Mucosa of rectum (tissue), 2 donors: ENCODE data around the gene UBP1.
"Not testable (repeated sequence)": the region's sequence is repeated elsewhere in the genome, so short reads cannot be mapped to it uniquely, and the experiment has no call there.

Experiments used
- H3K27ac ChIP-seq, 2 donors: one replicate each; pipeline ENCODE4 v1.7.0; 2013; ENCODE audit warnings: inconsistent platforms in 2 of 2, low read depth in 2 of 2, low read length in 2 of 2
- H3K27me3 ChIP-seq, 2 donors: one replicate each; pipeline ENCODE4 v1.7.0; 2013; ENCODE audit warnings: low read length in 2 of 2; ENCODE audit not compliant: control insufficient read depth in 2 of 2, insufficient read depth in 2 of 2
- H3K36me3 ChIP-seq, 2 donors: one replicate each; pipeline ENCODE4 v1.7.0; 2013; ENCODE audit warnings: low read length in 2 of 2; ENCODE audit not compliant: control insufficient read depth in 2 of 2, insufficient read depth in 2 of 2
- H3K4me1 ChIP-seq, 2 donors: one replicate each; pipeline ENCODE4 v1.7.0; 2013; ENCODE audit warnings: low read length in 2 of 2, mild to moderate bottlenecking in 1 of 2; ENCODE audit not compliant: control insufficient read depth in 2 of 2, insufficient read depth in 2 of 2
- H3K4me3 ChIP-seq, 2 donors: one replicate each; pipeline ENCODE4 v1.7.0; 2013; ENCODE audit warnings: low read length in 2 of 2
- H3K9ac ChIP-seq, 2 donors: one replicate each; pipeline ENCODE4 v1.7.0; 2013; ENCODE audit warnings: low read length in 2 of 2, low read depth in 1 of 2, mild to moderate bottlenecking in 1 of 2
- H3K9me3 ChIP-seq, 2 donors: one replicate each; pipeline ENCODE4 v1.7.0; 2013; ENCODE audit warnings: low read length in 2 of 2; ENCODE audit not compliant: control insufficient read depth in 2 of 2
- donor health status: healthy.
- donor health status: Normal muscosa, but diverticular disease.

The UBP1 gene

DNA sequence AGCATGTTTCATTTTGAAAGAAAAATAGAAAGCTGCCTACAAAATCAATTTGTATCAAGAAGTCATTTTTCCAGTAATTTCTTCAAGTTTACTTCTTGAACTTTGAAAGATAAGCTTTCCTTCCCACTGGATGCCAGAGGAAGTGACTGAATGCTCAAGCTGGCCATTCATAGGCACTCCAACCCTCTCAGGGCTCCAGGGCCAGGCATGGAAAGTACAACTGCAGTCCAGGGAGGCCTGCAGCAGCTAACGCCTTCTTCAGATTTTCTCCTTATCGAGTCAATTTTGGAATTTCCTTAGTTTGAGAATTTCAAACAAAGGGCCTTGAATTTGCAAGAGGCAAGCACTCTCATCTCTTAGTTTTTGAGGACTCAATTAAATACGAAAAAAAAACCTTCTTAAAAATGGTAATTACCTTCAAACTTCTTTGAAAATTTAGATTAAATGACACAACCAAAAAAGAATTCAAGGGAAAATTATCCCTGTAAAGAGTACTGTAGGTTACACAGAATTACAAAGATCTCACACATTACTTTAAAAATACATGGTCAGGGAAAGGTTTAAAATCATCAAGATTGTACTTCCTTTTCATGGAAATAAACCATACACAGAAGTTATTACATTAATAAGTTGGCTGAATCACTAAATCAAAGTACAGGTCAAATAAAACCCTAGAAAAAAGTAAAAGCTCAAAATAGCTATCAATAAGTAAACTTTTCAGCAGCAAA is 2.5 kb downstream of the UBP1 start:
- Histone ChIP-seq H3K9ac (peak overlapping the region in 1 of 2 donors; percentile 93), H3K4me1 (peaks cover 24 to 39% of the 10 kb centered on the region in 2 donors), H3K27me3 (no peaks in the 10 kb centered on the region), H3K9me3 (no peaks in the 10 kb centered on the region), H3K36me3 (no peaks in the 10 kb centered on the region), H3K4me3 (peak overlapping the region; percentile 89), H3K27ac (peak overlapping the region; percentile 99 to 100)

DNA sequence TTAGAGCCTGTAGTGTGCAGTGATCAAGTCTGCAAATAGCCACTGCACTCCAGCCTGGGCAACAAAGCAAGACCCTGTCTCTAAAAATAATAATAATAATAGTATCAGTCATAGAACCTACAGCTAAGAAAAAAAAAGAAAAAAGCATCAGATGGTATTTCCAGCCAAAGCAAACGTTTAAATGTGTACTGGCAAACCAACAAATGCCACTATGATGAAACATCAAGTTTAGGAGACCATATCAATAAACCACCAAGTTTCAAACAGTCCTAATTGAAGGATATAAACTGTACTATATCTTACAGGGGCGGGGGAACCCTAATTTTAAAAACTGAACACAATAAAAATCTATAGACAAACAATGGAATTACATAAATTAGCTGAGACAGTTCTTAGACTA is 6.4 kb downstream of the UBP1 start:
- no peak overlapping the region for H3K4me3 ChIP-seq
- H3K4me1 ChIP-seq: peaks cover 24 to 26% of the 10 kb centered on the region in 2 donors
- H3K27ac ChIP-seq: no peak overlapping the region
- H3K27me3 ChIP-seq: no peaks in the 10 kb centered on the region
- no peak overlapping the region for H3K9ac ChIP-seq
- H3K9me3 ChIP-seq: no peaks in the 10 kb centered on the region
- no peaks in the 10 kb centered on the region for H3K36me3 ChIP-seq

DNA sequence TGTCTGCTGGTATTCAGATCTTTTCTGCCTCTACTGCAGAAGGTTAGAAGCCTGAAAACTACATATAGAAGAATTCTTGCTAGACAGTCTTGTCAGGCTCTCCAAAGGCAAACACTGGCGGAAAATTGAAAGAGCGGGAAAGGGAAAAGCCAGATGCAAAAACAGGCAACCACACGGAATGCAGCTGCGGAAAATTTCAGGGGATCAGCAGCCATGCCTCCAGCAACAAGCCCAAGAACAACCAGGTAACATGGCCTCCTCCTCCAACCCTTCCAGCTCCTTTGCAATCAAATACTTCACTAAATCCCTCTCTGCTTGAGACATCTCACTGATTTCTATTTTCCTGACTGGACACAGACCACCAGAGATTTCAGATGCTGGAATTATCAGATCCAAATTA is 9.6 kb downstream of the UBP1 start:
- Histone ChIP-seq H3K9me3 (no peaks in the 10 kb centered on the region), H3K4me3 (no peak overlapping the region), H3K4me1 (peaks cover 8 to 13% of the 10 kb centered on the region in 2 donors), H3K27ac (no peak overlapping the region), H3K9ac (peak overlapping the region in 1 of 2 donors; percentile 1), H3K36me3 (peaks cover 0 to under 1% of the 10 kb centered on the region in 2 donors), H3K27me3 (no peaks in the 10 kb centered on the region)

- Histone ChIP-seq H3K4me3 (no peak overlapping the region), H3K9ac (no peak overlapping the region), H3K36me3 (peaks cover 0 to 2% of the 10 kb centered on the region in 2 donors), H3K27ac (no peak overlapping the region), H3K9me3 (no peaks in the 10 kb centered on the region), H3K27me3 (no peaks in the 10 kb centered on the region), H3K4me1 (peaks cover 6 to 10% of the 10 kb centered on the region in 2 donors)
These were observed 10.1 kb downstream of the UBP1 start for GRCh38 chr3:33430061-33430460.

DNA sequence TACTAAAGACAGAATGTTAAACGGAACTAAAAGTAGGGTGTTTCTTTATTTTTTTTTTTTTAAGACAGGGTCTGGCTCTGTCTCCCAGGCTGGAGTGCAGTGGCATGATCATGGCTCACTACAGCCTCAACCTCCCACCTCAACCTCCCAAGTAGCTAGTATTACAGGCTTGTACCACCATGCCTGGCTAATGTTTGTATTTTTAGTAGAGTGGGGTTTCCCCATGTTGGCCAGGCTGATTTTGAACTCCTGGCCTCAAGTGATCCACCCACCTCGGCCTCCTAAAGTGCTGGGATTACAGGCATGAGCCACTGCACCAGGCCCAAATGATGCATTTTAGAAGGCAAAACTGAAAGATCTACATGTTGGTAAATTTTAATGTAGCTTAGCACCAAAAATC is 10.9 kb downstream of the UBP1 start:
- not testable (repeated sequence) for H3K36me3 ChIP-seq, H3K27ac ChIP-seq, H3K4me3 ChIP-seq, H3K9ac ChIP-seq, H3K27me3 ChIP-seq, H3K9me3 ChIP-seq, H3K4me1 ChIP-seq

- H3K36me3 ChIP-seq: peaks cover 0 to 6% of the 10 kb centered on the region in 2 donors
- H3K9me3 ChIP-seq: no peaks in the 10 kb centered on the region
- no peak overlapping the region for H3K27ac ChIP-seq
- H3K9ac ChIP-seq: no peak overlapping the region
- peaks cover 6 to 10% of the 10 kb centered on the region in 2 donors for H3K4me1 ChIP-seq
- no peaks in the 10 kb centered on the region for H3K27me3 ChIP-seq
- no peak overlapping the region for H3K4me3 ChIP-seq
These were observed 11.5 kb downstream of the UBP1 start for GRCh38 chr3:33428734-33429133.

- no peak overlapping the region for H3K4me3 ChIP-seq
- H3K9me3 ChIP-seq: no peaks in the 10 kb centered on the region
- no peak overlapping the region for H3K9ac ChIP-seq
- no peaks in the 10 kb centered on the region for H3K27me3 ChIP-seq
- H3K27ac ChIP-seq: peak overlapping the region; percentile 44 to 71
- peaks cover 0 to 9% of the 10 kb centered on the region in 2 donors for H3K36me3 ChIP-seq
- H3K4me1 ChIP-seq: peaks cover 6 to 10% of the 10 kb centered on the region in 2 donors
These were observed 13.4 kb downstream of the UBP1 start for GRCh38 chr3:33426630-33427317.

- H3K4me1 ChIP-seq: peaks cover 6 to 10% of the 10 kb centered on the region in 2 donors
- H3K9ac ChIP-seq: no peak overlapping the region
- H3K36me3 ChIP-seq: peaks cover 0 to 9% of the 10 kb centered on the region in 2 donors
- peak overlapping the region; percentile 32 to 71 for H3K27ac ChIP-seq
- H3K9me3 ChIP-seq: no peaks in the 10 kb centered on the region
- no peaks in the 10 kb centered on the region for H3K27me3 ChIP-seq
- H3K4me3 ChIP-seq: no peak overlapping the region
These were observed 14.1 kb downstream of the UBP1 start for GRCh38 chr3:33426068-33426467.

DNA sequence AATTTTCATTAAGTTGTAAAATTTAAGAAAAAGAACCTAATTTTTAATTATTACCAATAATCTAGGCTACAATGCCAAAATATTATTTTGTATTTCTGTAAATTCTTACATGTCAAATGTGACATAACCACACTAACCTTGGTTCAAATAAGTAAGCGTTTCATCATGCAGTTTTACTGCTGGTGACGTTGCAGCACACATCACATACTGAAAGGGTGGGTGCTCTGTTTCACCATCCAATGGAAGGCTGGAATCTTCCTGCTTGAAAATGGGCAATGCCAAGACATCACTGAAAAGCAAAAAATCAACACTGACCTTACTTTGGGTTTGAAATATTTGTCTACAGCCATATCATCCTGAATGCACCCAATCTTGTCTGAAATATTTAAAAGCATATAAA is 14.8 kb downstream of the UBP1 start:
- Histone ChIP-seq H3K9ac (no peak overlapping the region), H3K9me3 (no peaks in the 10 kb centered on the region), H3K27ac (no peak overlapping the region), H3K27me3 (no peaks in the 10 kb centered on the region), H3K36me3 (peaks cover 0 to 9% of the 10 kb centered on the region in 2 donors), H3K4me1 (peaks cover 6 to 10% of the 10 kb centered on the region in 2 donors), H3K4me3 (no peak overlapping the region)

DNA sequence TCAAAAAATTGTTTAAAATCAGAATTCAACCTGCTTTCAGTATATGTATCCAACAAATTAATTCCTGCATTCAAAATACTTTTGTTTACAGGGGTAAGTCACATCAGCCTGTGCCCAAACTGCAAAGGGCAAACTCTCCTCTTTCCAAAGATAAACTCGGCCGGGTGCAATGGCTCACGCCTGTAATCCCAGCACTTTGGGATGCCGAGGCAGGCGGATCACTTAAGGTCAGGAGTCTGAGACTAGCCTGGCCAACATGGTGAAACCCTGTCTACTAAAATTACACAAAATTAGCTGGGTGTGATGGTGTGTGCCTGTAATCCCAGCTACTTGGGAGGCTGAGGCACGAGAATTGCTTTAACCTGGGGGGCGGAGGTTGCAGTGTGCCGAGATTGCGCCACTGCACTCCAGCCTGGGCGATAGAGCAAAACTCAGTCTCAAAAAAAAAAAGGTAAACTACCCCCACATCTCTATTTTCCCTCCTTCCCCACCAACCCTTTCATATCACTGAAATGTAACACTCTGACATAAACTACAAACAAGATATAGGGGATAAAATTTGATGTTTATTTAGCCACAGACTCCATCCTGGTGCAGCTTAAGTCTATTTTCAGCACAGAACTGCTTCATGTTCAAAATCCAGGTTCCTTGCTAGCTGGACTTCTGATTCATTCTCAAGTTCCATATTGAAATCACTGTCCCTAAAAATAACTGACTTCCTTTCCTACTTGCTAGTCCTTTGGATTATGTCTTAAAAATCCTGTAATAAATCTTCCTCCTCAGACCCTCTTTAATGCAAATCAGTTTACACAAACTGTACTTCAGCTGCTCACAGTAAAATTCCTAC is 15.4 kb downstream of the UBP1 start:
- H3K4me1 ChIP-seq: peaks cover 6 to 10% of the 10 kb centered on the region in 2 donors
- no peak overlapping the region for H3K9ac ChIP-seq
- no peak overlapping the region for H3K4me3 ChIP-seq
- no peaks in the 10 kb centered on the region for H3K27me3 ChIP-seq
- H3K36me3 ChIP-seq: peaks cover 0 to 9% of the 10 kb centered on the region in 2 donors
- H3K27ac ChIP-seq: no peak overlapping the region
- no peaks in the 10 kb centered on the region for H3K9me3 ChIP-seq
